ENCODE measurements around the gene TTLL1.

TTLL1 gene

GRCh38 chr22:42990131-42990838 lies 98.9 kb downstream of the TTLL1 start:
- peak; percentile 26; the same call in 1 of the 2 replicates for TF ChIP-seq CTCF (IDR thresholded peaks at IDR 0.05; ENCODE audit: control insufficient read depth, extremely low read depth, insufficient read depth)
- H3K4me3 ChIP-seq (ENCODE audit: low read depth, low read length): no peak overlapping the region
- DNase-seq (ENCODE audit: low read depth): no peak

Measured in LNCaP clone FGC (cell line).